ENCODE data around the gene P2RY8.

DNA sequence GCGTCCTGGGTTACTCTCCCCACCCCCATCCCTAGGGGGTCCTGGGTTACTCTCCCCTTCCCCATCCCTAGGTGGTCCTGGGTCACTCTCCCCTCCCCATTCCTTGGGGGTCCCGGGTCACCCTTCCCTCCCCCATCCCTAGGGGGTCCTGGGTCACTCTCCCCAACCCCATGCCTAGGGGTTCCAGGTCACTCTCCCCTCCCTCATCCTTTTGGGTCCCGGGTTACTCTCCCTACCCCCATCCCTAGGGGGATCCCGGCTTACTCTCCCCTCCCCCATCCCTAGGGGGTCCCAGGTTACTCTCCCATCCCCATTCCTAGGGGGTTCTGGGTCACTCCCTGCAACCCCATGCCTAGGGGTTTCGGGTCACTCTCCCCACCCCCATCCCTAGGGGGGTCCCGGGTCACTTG lies 85.7 kb downstream of the P2RY8 start:
- TF ChIP-seq CTCF (IDR thresholded peaks at IDR 0.05; ENCODE audit: low read depth, low read length, poor library complexity, severe bottlenecking) = no peak
- TF ChIP-seq EZH2phosphoT487 (IDR thresholded peaks at IDR 0.05; ENCODE audit: borderline replicate concordance, low read length) = no peak

Data from DOHH2 (cell line).